NCI-H2081 (cell line): ENCODE measurements around the gene TTC12.

Experiments used
- DNase-seq, 2 experiments: peaks; one replicate each; lab custom pipeline; 2025; lab: John Stamatoyannopoulos, UW

Gene TTC12

GRCh38 chr11:113375402-113375801 is 61.0 kb downstream of the TTC12 start:
- DNase-seq: no peak

DNA sequence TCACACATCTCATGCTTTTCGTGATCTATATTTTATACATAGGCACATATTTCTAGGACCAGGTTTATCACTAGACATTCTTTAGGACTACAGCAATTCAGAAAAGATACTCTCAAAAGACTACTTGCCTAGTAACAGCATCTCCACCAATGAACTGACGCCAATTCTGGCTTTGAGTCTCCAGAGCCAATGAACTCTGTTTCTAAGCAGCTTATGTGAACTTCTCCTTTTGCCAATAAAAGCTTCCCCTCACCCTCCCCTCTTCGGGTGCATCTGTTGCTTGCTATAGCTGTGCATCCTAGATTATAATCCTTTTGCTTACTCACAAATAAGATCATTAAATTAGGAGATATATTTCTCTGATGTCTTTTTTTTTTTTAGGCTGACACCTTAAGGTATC is 61.8 kb downstream of the TTC12 start:
- no peak for DNase-seq

DNA sequence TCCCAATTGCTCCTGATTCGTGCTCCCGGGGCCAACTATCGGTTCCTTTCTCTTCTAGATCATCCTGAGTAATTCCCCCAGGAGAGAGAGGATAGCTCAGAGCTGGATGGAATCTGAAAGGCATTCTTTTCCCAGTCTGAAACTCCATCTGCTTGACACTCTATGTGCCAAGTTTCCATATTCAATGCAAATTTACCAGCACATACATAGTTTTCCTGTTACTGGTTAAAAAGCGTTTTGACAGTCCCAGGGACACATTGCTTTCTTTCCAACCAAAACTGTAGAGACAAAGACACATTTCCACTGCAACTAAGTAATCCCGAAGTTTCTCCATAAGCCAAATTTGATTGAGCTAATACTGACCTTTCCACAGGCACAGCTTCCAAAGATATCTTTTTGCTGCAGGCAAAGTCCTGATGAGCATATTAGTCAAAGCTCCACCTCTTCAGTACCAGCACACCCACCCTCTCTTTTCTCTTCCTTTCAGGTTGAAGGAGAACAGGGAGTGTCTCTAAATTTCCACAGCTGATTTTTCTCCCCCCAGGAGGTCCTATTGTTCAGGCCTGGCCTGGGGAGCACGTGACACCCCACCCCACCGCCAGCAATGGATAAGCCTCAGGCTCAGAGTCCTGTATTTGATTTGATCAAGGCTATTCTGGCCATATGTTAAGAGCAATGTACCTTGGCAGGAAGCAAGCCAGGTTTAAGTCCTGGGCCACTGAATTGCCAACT is 63.5 kb downstream of the TTC12 start:
- peak in 1 of 2 experiments; percentile 28 for DNase-seq

DNA sequence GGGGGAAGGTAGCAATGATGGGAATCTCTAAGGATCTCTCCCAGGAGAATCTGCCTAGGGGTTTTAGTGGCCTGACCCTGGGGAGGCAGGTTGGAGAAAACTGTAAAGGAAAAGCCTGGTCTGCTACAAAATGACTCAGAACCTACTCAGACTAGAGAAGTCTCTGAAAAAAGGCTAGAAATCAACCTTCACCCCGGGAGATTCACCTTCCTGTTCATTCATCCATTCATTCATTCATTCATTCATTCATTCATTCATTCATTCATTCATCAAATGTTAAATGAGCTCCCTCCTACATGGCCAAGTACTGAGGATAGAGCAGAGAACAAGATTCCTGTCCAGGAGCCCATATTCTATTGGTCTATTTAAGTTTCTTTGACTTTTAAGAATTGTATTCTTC is 64.3 kb downstream of the TTC12 start:
- DNase-seq: no peak

DNA sequence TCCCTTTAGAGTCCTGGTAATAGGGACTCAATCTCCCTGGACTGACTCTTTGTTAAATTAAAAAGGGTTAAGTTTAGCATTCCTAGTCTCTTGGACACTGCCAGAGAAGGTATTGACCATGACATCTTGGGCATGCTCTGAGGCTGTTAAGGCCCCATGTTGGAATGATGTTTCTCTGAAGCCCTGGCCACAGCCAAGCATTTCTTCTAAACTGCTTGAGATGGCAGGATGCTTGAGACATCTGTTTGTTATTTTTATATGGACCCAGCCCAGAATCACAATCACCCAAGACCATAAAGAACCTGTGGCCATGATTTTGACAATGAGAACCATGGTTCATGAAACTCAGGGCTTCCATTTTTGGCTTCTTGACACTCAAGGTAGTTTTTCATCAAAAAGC is 67.7 kb downstream of the TTC12 start:
- DNase-seq: no peak

DNA sequence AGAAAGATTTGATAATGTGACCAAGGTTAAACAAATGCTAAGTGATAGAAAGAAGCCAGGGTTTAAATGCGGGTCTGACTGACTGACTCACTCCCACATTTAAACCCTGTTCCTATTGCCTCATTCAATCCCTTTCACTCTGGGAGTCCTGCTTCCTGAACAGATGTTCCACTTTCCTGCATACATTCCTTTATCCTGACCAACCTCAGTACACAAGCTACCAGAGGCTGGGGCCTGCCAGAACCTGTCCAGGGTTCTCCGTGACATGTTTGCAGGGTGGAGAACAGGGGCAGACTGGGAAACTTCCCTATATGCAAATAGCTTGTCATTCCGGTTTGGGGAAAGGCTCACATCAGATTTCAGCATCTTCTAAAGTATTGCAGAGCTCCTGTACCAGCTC is 70.2 kb downstream of the TTC12 start:
- no peak for DNase-seq

DNA sequence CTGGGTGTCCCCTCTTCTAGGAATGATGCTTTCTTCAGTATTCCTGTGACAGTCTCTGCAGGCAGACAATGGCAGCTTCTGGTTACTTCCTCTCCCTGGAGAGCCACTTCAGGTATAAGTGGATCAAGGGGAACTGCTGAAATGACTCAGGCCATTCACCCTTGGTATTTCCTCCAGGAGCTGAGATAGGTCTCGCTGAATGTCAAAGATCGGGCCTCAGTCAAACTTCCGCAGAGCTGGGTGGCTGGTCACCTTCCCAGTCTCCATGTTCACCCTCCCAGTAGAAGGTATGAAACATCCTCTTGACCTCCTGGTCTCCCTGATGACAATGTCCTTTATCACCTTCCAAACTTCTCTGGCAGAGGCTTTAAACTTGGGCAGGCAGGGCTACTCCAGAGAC is 71.4 kb downstream of the TTC12 start:
- DNase-seq: no peak

DNA sequence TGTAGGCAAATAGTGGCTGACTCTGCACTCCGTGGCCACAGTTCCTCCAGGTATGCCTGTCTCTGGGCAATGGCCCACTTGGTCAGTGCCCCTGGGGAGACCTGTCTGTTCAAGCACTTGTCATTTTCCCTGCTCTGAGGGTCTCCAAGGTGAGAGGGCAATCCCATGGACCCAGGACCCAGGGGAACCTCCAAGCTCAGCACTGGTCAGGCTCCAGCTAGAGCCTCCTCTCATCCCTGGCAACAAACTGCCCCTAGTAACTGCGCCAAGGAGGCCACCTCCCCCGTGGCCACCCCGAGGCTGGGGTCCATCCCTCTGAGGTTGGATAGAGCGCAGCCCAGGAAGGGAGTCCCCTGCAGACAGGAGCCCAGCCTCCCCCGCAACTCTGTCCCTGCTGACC is 72.5 kb downstream of the TTC12 start:
- DNase-seq: no peak

- no peak for DNase-seq
Measured at GRCh38 chr11:113387605-113388211, 73.3 kb downstream of the TTC12 start, which contains the start of gene ANKK1. Gene ANKK1, plus strand, starts transcription at chr11:113387779. Its CDS starts 106 bp downstream, at chr11:113387885.

- no peak for DNase-seq
Measured at GRCh38 chr11:113389272-113389671, 74.9 kb downstream of the TTC12 start.

- no peak for DNase-seq
Measured at GRCh38 chr11:113392236-113392921, 78.0 kb downstream of the TTC12 start.

DNA sequence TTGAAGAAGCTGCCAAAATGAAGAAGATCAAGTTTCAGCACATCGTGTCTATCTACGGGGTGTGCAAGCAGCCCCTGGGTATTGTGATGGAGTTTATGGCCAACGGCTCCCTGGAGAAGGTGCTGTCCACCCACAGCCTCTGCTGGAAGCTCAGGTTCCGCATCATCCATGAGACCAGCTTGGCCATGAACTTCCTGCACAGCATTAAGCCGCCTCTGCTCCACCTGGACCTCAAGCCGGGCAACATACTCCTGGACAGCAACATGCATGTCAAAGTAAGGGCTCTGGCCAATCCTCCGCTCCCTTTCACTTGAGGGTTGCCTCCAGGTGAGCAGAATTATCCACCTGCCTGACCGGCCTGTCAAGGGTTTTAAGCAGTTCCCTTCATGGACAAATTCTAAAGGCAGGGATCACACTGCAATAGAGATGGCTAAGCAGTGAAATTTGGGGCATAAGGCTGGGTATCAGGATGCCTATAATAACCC is 79.2 kb downstream of the TTC12 start:
- no peak for DNase-seq

- DNase-seq: no peak
Measured at GRCh38 chr11:113394919-113395318, 80.5 kb downstream of the TTC12 start.

- DNase-seq: no peak
Measured at GRCh38 chr11:113395782-113396336, 81.5 kb downstream of the TTC12 start.

GRCh38 chr11:113396690-113397089 is 82.3 kb downstream of the TTC12 start:
- DNase-seq: no peak

- DNase-seq: no peak
Measured at GRCh38 chr11:113397212-113397611, 82.8 kb downstream of the TTC12 start.

DNA sequence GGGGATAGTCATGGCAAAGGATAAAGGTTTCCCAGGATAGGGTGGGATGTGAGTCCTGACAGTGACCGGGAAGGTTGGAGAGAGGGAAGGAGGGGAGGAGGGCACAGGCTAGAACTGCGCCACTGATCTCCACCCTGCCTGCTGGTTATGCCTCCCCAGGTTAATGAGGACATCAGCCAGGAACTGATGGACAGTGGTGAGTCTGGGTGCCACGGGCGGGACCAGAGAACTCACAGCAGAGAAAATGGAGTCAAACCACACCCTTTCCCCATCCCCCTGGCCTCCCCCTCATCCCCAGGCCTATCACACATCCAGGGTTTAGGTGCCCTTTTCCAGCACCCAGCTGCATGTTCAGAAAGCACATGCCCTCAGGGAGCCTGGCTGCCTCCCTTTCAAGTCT is 83.4 kb downstream of the TTC12 start:
- no peak for DNase-seq

DNA sequence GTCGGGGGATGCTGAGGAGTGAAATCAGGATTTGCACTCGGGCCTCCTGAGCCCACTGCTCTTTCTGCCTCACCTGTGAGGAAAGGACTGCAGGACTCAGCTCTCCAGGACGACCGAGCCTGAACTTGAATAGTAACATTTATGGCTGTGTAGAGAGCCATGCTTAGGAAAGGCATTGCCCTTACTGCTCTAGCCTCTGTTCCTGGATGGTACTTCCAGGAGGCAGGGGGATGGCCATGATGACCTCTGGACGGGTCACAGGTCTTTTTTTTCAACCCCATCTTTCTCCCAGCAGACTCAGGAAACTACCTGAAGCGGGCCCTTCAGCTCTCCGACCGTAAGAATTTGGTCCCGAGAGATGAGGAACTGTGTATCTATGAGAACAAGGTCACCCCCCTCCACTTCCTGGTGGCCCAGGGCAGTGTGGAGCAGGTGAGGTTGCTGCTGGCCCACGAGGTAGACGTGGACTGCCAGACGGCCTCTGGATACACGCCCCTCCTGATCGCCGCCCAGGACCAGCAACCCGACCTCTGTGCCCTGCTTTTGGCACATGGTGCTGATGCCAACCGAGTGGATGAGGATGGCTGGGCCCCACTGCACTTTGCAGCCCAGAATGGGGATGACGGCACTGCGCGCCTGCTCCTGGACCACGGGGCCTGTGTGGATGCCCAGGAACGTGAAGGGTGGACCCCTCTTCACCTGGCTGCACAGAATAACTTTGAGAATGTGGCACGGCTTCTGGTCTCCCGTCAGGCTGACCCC is 84.5 kb downstream of the TTC12 start:
- DNase-seq: no peak

- no peak for DNase-seq
Measured at GRCh38 chr11:113400631-113401230, 86.3 kb downstream of the TTC12 start.

DNA sequence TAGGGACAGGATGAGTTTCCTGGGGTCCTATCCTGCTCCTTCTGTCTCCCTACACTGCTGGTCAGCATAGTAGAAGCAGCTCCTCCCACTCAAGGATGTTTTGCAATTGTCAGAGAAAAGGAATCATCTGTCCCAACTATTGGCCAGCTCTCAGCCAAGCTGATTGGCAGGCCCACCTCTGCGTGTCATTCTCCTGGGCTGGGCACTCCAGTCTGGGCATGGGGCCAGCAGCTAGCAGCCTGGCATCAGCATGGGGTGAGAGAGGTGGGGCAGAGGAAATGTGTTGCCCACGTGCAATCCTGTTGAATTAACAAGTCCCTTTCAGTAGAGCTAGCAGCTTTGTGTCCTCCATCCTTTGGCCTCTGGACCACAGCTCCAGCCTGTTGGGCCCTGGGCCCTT is 87.3 kb downstream of the TTC12 start:
- DNase-seq: peak; percentile 94 to 97

- DNase-seq: no peak
Measured at GRCh38 chr11:113404859-113405430, 90.6 kb downstream of the TTC12 start.
